Thyroid gland (tissue), 4 donors: Measurements from ENCODE around the gene MINDY4.

Experiments used
- POLR2A ChIP-seq, 2 donors: fragments of 450-650 bp; IDR thresholded peaks; one replicate each; pipeline ENCODE4 v1.6.1; 2017; ENCODE audit warnings: antibody characterized with exemption in 2 of 2, mild to moderate bottlenecking in 2 of 2, moderate library complexity in 1 of 2
- TF ChIP-seq, protein P1 (sequence below), 6 experiments: fragments of 200-600 bp in 3 of 6; fragments of 450-650 bp in 3 of 6; sonication (generic) in 3 of 6; IDR thresholded peaks; one replicate each; pipeline ENCODE4 v1.5.1; 2016 to 2019; ENCODE audit warnings: antibody characterized with exemption in 6 of 6, mild to moderate bottlenecking in 2 of 6, inconsistent platforms in 1 of 6, moderate library complexity in 1 of 6

DNA sequence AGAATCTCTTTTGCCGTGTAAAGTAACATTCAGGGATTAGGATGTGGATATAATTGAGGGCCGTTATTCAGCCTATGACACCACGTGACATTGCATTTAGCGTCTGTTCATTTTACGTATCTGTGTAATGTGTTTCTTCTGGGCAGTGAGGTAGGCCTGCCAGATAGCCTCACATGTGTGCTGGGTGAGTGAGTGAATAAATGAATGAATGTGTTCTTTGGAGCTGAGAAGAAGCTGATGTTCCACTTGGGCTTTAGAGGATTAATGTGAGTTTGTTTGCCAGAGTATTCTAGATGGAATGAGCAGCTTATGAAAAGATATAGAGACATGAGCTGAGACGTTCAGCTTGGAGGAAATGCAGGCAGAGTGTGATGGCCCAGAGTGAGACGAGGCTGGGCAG, 55.0 kb downstream of the MINDY4 start:
- TF ChIP-seq, protein P1, sequence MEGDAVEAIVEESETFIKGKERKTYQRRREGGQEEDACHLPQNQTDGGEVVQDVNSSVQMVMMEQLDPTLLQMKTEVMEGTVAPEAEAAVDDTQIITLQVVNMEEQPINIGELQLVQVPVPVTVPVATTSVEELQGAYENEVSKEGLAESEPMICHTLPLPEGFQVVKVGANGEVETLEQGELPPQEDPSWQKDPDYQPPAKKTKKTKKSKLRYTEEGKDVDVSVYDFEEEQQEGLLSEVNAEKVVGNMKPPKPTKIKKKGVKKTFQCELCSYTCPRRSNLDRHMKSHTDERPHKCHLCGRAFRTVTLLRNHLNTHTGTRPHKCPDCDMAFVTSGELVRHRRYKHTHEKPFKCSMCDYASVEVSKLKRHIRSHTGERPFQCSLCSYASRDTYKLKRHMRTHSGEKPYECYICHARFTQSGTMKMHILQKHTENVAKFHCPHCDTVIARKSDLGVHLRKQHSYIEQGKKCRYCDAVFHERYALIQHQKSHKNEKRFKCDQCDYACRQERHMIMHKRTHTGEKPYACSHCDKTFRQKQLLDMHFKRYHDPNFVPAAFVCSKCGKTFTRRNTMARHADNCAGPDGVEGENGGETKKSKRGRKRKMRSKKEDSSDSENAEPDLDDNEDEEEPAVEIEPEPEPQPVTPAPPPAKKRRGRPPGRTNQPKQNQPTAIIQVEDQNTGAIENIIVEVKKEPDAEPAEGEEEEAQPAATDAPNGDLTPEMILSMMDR (IDR thresholded peaks at IDR 0.05): no peak
- TF ChIP-seq POLR2A (IDR thresholded peaks at IDR 0.05): no peak
